Measurements from ENCODE around the gene ITGB5.
"Not testable (repeated sequence)": the region's sequence is repeated elsewhere in the genome, so short reads cannot be mapped to it uniquely, and the experiment has no call there.

The ITGB5 gene

DNA sequence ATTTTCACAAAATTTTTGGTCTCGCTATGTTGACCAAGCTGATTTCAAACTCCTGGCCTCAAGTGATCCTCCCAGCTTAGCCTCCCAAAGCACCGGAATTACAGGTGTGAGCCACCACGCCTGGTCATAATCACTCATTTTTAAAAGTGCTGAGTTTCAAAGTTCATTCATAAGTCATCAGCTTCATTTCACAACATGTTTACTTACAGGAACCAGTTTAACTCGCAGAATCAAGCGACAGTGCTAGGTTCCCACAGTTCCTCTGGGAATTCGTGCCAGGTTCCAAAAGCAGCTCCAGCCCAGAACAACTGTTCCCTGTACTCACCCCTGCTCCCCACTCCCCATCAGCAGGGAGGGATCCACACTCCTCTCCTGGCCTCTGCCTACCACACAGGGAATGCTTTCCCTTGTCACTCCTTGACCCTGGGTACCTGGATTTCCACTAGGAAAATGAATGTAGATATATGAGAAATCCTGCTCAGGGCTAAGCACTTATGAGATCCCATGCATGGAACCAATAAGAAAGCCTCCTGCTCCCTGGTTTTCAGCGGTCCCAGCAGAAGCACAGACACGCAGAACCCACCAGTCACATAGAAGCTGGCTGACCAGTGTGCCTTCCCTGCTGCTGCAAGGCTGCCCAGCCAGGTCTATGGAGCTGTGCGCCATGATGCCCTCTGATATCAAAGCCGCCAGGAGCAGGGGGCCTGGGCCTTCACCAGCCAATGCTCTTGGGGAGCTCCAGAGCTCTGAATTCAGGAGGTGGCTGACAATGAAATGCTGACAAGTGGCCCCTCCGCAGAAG, 72.3 kb downstream of the ITGB5 start:
- no peak for DNase-seq (ENCODE audit: low read depth in 2 of 2)

- DNase-seq (ENCODE audit: low read depth in 2 of 2), result no peak
Measured at GRCh38 chr3:124813541-124813940, 73.6 kb downstream of the ITGB5 start.

DNA sequence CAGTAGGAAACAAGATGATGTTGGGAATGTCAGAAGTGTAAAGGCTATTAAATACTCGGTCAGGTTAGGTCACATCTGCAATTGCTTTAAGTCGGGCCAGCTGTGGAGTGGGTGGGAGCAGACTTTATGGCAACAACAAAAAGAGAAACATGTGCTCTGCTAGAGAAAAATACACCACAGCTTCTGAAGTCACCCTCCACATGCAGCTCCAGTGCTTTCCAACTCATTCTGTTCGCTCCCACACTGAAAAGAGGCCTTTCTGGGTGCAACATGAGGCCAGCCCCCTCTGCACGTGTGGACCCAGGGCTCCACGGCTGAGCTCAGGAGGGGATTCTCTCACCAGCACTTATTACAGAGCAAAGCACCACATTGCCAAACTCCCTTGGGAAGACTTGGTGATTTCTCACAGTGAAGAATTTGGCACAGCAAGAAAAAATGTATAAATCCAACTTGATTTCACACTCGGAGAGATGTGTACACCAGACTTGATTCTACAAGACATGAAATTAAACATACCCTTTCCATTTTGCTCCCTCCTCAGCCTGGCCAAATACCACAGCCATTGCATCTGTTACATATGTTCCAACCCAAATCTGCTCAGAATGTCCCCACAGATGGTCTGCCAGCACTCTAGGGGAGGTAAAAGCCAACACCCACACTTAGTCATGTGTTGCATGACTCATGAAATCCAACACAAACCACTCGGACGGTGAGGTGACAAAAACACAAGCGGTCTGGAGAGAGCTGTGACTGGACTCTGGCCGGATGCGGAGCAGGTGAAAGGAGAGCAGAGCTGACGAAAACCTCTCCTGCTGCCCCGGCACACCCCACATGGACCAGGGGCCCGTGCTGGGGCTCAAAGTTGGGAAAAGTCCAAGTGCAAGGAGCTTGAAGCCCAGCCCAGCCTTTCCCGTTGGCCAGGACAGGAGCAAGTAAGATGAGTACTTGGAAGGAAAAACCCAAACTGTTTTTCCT, 74.6 kb downstream of the ITGB5 start:
- no peak for DNase-seq (ENCODE audit: low read depth in 2 of 2)

- no peak for DNase-seq (ENCODE audit: low read depth in 2 of 2)
Measured at GRCh38 chr3:124811436-124811835, 75.7 kb downstream of the ITGB5 start.

DNA sequence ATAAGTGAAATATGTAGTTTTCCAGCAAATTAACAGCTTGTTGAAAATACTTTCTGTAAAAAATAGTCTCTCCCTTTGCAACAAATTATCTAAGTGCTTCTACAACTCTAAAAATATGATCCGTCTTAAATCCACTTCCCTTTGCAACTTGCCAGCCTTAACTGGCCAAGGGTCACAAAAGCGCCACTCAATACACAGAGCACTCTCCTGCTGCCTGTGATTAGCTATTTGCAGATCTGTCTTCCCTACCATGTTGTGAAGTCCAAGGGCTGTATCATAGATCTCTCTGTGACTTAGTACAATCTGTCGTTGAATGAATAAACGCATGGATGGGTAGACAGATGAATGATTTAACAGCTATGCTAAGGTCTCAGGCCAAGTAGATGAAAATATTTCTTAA, 76.2 kb downstream of the ITGB5 start:
- no peak for DNase-seq (ENCODE audit: low read depth in 2 of 2)

DNA sequence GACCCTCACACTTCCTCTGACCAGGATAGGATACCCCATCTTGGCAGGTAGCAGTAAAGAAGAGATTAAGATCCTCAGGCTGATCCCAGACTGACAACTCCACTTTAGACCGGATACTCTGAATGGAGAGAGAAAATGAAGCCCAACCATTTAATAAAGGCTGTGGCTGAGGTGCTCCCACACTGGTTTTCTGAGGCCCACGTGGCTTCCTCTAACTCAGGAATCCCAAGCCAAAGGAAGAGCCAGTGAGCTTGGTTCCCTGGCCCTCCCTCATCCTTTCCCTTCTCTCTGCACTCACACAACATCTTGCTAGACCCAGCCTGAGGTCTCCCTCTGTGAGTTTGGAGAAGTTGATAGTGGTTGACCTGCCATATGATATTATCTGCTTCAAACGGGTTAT, 78.1 kb downstream of the ITGB5 start:
- no peak for DNase-seq (ENCODE audit: low read depth in 2 of 2)

DNA sequence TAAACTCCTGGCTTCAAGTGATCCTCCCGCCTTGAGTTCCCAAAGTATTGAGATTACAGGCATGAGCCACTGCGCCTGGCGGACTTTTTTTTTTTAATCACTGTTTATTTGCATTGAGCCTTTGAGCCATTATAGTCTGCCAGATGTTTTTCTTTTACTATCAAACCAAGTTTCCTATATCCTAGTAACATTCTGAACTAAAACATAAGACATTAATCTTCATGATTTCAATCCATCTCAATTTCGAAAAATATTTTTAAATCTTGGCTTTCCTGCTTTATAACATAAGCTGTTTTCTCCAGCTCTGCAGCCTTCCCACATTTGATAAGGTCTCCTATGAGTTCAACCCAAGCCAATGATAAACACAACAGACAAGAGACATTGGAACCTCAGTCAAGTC, 81.5 kb downstream of the ITGB5 start:
- DNase-seq (ENCODE audit: low read depth in 2 of 2), result no peak

DNA sequence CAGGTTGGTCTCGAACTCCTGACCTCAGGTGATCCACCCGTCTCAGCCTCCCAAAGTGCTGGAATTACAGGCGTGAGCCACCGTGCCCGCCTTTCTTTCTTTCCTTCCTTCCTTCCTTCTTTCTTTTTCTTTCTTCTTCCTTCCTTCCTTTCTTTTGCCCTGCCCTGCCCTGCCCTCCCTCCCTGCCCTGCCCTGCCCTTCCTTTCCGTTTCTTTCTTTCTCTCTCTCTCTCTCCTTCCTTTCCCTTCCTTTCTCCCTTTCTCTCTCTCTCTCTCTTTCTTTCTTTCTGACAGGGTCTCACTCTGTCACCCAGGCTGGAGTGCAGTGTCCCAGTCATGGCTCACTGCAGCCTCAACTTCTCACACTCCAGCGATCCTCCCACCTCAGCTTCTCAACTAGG, 82.3 kb downstream of the ITGB5 start:
- DNase-seq (ENCODE audit: low read depth in 2 of 2), result no peak

DNA sequence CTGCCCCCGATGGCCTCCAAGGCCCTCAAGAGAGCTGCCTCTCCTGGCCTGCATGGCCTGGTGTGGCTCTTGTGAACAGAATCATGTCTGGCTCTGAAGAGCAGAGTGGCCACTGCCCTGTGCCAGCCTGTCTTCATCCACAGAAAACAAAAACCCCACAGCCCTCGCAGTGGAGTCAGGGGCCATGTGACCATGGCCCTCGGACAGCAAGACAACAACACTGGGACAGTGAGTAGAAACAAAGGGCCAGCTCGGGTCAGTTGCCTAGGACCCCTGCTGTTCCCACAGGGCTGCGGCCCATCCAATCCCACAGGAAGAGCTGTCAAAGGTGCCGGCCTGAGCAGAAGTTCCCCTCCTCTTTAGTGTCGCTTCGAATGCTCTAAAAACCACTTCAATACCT, 84.5 kb downstream of the ITGB5 start:
- no peak for DNase-seq (ENCODE audit: low read depth in 2 of 2)

- DNase-seq (ENCODE audit: low read depth in 2 of 2), result no peak
Measured at GRCh38 chr3:124802061-124802698, 85.0 kb downstream of the ITGB5 start.

DNA sequence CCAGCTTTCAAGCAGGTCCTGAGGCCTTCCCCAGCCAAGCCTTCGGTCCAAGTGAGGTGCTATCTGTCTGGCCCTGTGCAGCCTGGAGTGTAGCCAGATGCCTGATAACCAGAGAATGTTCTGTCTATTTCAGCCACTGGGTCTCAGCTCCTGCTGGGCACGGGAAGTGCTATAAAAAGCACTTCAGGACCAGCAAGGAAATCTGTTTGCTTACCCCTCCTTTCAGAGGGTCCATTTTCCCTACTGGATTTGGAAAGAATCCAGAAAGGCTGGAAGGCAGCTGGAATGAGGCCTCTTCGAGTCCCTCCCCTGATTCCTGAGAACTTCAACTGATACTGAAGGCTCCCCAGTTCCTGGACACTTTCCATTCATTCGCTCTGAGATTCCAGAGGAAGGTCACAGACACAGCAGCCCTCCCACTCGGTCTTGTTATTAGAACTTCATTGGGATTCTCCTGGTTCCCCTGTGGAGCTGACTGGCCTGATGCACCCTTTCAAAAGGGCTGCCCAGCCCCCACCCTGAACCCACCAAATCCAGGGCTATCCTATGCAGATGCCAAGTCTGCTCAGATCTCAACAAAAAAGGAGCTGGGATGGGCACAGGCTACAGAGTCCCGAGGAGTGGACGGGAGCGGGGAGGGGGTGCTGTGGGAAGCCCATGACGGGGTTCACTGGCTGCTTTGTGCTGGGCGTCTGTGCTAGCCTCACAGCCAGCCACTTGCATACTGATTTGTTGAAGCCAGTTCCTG, 86.5 kb downstream of the ITGB5 start:
- DNase-seq (ENCODE audit: low read depth in 2 of 2), result no peak

- DNase-seq (ENCODE audit: low read depth in 2 of 2), result no peak
Measured at GRCh38 chr3:124800076-124800475, 87.1 kb downstream of the ITGB5 start.

- no peak for DNase-seq (ENCODE audit: low read depth in 2 of 2)
Measured at GRCh38 chr3:124799676-124800075, 87.5 kb downstream of the ITGB5 start.

DNA sequence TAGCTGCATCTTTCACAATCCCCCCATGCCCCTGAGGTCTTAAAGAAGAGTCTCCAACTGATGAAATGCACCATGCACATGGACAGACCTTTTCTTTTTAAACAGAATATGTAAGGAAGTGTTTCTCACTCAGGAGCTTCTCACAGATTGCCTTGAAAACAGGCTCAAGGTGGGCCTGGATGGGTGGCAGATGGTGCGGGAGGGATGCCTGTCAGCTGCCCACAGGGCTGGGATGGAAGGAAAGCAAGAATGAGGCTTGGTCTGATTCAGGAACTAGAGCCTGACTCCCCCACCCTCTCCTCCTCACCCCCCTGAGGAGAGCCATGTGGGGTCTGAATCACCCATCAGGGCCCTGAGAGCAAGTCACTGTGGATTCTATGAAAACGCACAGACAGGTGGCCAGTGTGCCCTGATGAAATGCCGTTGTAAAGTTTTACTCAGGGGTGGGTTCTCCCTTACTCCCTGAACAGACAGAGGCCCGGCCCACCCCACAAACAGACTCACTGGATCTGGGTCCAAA, 89.7 kb downstream of the ITGB5 start:
- DNase-seq (ENCODE audit: low read depth in 2 of 2), result no peak

DNA sequence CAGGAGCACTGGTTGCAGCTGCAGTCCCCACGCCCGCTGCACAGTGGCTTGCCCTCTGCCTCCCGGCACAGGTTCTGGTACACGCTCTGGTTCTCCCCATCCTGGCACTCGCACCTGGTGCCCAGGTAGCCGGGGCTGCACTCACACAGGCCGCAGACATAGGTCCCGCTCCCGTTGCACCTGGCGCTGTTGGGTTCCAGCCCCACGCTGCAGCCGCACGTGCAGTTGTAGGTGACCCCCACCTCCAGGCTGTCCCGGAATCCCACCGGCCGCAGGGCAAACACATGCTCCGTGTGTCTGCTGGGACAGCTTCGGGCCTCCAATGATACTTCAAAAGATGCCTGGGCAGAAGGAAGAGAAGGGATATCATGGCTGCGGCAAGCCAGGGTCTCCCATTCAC, 90.7 kb downstream of the ITGB5 start:
- no peak for DNase-seq (ENCODE audit: low read depth in 2 of 2)

- DNase-seq (ENCODE audit: low read depth in 2 of 2), result no peak
Measured at GRCh38 chr3:124793054-124793739, 94.0 kb downstream of the ITGB5 start.

DNA sequence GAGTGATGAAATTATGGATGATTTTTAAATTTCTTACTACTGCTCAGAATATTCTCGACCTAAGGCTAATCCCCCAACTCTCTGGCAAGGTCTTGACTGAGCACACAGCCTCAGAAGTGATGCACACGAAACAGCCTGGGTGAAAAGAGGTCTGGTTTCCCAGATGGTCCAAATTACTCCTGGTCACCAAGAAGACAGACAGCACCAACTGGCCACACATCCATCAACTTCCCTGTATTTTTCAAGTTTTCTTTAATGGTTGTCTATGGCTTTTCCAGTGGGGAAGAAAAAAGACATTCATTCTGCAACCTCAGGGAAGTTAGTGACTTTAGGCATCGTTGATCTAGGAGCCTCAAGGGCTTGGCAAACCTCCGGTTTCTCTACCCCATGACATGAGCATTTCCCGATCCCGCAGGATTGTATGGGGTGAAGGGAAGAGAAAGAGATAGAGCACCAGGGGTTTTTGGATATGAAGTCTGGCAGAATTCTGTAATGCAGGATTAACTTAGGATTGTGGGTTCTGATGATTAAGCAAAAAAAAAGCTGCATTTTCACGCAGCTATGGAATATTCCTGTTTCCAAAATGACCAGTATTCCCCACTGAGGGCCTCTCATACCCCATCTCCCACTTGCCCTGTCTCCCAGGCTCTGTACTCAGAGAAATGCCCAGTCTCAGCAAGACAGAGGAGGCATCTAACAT, 94.7 kb downstream of the ITGB5 start:
- DNase-seq (ENCODE audit: low read depth in 2 of 2), result no peak

DNA sequence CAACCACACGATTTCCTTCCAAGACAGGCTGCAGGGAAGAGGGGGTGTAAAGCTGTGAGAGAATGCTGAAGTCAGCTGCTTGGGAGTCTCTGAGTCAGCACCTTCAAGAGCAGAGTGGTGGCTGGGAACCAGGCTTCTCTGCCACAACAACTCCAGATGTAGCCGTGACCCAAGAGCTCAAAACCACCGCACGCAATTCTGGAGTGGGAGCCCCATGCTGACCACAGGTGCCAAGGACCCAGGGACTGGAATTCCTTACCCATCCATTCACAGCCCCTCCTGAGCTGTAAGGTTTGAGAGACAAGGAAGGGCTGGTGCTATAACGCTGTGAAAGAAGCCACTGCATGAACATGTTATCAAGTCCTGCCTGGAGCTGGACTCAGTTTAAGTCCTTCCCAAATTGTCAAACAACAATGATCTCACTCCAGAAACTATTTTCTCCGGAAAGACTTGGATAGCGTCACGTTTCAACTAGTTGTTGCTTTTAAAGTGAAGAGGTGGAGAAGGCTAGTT, 95.5 kb downstream of the ITGB5 start:
- DNase-seq (ENCODE audit: low read depth in 2 of 2), result no peak

DNA sequence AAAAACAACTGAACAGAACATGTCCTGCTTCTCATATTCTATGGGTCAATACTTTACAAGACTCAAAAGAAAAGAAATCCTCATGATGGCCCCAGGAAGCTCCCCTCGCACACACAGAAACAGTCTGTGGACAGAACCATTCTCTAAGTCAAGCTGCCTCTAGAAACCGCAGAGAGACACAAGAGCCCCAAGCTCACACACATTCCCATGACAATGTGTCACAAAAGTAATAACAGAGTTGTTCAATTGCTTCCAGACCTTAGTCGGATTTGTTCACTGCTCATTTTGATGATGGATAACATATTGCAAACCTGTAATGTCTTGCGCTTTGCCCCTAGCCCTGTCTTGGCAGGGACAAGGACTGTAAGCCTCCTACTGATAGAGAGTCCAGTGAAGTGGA, 96.0 kb downstream of the ITGB5 start:
- no peak for DNase-seq (ENCODE audit: low read depth in 2 of 2)

GRCh38 chr3:124789103-124789502, 98.1 kb downstream of the ITGB5 start:
- DNase-seq (ENCODE audit: low read depth in 2 of 2), result not testable (repeated sequence)

Measured in stimulated activated CD4-positive, alpha-beta T cell treated with anti-CD3 and anti-CD28 coated beads, Interleukin-12 subunit alpha, Interleukin-12 subunit beta, amount 100 ng/mL, for 24 hours (primary cell).